AG04449 (cell line): ENCODE data around the gene F3.
A peak's percentile ranks its signal among the peaks of the same experiment; 100 is the strongest.

Source experiments
- CTCF ChIA-PET: fragments of 350-600 bp; formaldehyde crosslinking; extraction: SDS; loops from one replicate; lab custom pipeline; 2021; ENCODE audit warnings: antibody characterized with exemption; lab: Yijun Ruan, JAX
- POLR2A ChIA-PET: fragments of 400-600, 350-600 bp; formaldehyde crosslinking; extraction: SDS; loops from one replicate; lab custom pipeline; 2020; ENCODE audit warnings: antibody characterized with exemption, inconsistent platforms; lab: Yijun Ruan, JAX
- DNase-seq: peaks from one replicate; pipeline ENCODE4 v3.0.0-alpha.2; 2010; ENCODE audit warnings: low read depth, low spot score
- H3K4me3 ChIP-seq: 2 replicates; pipeline ENCODE4 v1.5.1; 2011; ENCODE audit warnings: low read depth, mild to moderate bottlenecking, control low read depth, low read length
- CTCF ChIP-seq: IDR thresholded peaks from one replicate; pipeline ENCODE4 v1.5.1; 2011; ENCODE audit warnings: mild to moderate bottlenecking, moderate library complexity, low read length, control low read depth, inconsistent platforms; ENCODE audit not compliant: insufficient read depth; ENCODE audit errors: missing control alignments

F3 gene

DNA sequence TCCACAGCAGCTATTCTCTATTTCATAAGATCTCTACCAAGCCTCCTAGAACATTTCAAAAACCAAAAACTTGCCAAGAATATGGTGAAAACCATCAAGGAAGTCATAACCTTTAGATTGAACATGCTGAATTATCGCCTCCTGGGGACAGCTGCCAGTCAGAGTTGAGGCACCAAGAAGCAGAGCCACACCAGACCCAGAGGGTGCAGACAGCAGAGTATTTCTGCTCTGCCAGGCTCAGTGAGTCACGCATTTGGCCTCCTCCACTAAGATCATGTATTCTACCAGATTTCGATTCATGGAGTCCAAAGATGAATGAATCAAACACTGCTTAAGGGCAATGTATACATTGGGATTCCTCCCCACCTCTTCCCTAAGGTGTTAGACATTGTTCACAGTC, 2.1 kb downstream of the F3 start:
- DNase-seq: no peak
- peak overlapping the region; percentile 66 for H3K4me3 ChIP-seq
- ChIA-PET POLR2A (no interaction called here), CTCF (interaction anchor here (1.0 to 3.9 kb wide), 7 partner anchors 10 to 266 kb away, joined by 3 to 24 read pairs (median 9); no protein-coding TSS in a partner anchor)
- TF ChIP-seq CTCF: no peak

GRCh38 chr1:94538243-94538827, 3.2 kb downstream of the F3 start:
- no peak for DNase-seq
- peak overlapping the region; percentile 23 for H3K4me3 ChIP-seq
- ChIA-PET POLR2A (no interaction called here), CTCF (interaction anchor here (1.1 to 3.9 kb wide), 4 partner anchors 9 to 267 kb away, joined by 3 to 24 read pairs (median 9); no protein-coding TSS in a partner anchor)
- TF ChIP-seq CTCF: no peak

- H3K4me3 ChIP-seq: no peak overlapping the region
- DNase-seq: no peak
- TF ChIP-seq CTCF: no peak
- ChIA-PET POLR2A (no interaction called here), CTCF (interaction anchor here (1.1 to 3.9 kb wide), 6 partner anchors 10 to 269 kb away, joined by 3 to 24 read pairs (median 4); no protein-coding TSS in a partner anchor)
These were observed 4.3 kb downstream of the F3 start for GRCh38 chr1:94537254-94537653.

- CTCF ChIA-PET: interaction anchor here (1.2 to 1.6 kb wide), 4 partner anchors 9 to 270 kb away, joined by 3 to 6 read pairs (median 4); no protein-coding TSS in a partner anchor
- no peak for DNase-seq
- TF ChIP-seq CTCF: no peak
- POLR2A ChIA-PET: no interaction called here
- no peak overlapping the region for H3K4me3 ChIP-seq
These were observed 5.7 kb downstream of the F3 start for GRCh38 chr1:94535879-94536278.

DNA sequence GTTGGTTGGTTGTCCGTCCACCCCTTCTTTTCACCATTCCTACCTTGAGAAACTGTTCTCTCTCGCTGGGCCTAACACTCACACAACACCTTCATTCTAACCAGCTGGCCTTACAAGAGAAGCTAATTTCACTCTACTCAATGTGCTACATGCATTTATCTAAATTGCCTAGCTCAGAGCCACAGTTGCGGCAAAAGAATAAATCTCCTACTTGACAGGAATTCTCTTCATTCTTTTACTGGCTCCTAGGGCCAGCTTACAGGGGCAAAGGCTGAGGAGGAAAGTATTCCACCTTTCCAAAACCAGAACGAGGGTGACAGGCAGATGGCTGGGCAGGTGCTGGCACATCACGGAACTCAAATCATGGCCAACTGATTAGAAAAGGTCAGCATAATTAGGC, 6.5 kb downstream of the F3 start:
- CTCF ChIA-PET: interaction anchor here (0.9 to 1.1 kb wide), 4 partner anchors 14 to 270 kb away, joined by 3 to 4 read pairs (median 3); no protein-coding TSS in a partner anchor

DNA sequence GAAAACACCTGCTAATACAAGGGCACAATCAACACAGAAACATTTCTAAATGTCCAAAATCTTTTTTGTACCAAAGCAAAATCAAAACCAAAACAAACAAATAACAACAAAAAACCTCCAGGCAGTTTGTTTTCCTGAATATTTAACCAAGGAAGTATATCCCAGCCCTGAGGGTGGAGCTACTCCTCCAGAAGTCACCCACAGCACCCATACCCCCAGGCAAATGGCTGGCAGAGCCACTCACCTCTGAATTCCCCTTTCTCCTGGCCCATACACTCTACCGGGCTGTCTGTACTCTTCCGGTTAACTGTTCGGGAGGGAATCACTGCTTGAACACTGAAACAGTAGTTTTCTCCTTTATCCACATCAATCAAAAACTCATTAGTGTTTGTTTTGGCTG, 9.5 kb downstream of the F3 start:
- no peak overlapping the region for H3K4me3 ChIP-seq
- ChIA-PET CTCF (interaction anchor here (2.0 to 21.7 kb wide), 3 partner anchors 10 to 272 kb away, joined by 5 to 563 read pairs (median 18); no protein-coding TSS in a partner anchor), POLR2A (no interaction called here)
- TF ChIP-seq CTCF: no peak
- DNase-seq: no peak

More for the DNA sequence above, 6.5 kb downstream of the F3 start:
- DNase-seq: no peak
- no peak for TF ChIP-seq CTCF
- POLR2A ChIA-PET: no interaction called here
- H3K4me3 ChIP-seq: no peak overlapping the region
